Stimulated activated CD8-positive, alpha-beta memory T cell treated with anti-CD3 and anti-CD28 coated beads, Interleukin-7, amount 100 ng/mL, for 24 hours (primary cell): ENCODE data around the gene NNT.
"Not testable (repeated sequence)": the region's sequence is repeated elsewhere in the genome, so short reads cannot be mapped to it uniquely, and the experiment has no call there.

Experiments used
- DNase-seq: peaks from one replicate; pipeline ENCODE4 v3.0.0-alpha.2; 2020; ENCODE audit warnings: low read depth

The NNT gene

DNA sequence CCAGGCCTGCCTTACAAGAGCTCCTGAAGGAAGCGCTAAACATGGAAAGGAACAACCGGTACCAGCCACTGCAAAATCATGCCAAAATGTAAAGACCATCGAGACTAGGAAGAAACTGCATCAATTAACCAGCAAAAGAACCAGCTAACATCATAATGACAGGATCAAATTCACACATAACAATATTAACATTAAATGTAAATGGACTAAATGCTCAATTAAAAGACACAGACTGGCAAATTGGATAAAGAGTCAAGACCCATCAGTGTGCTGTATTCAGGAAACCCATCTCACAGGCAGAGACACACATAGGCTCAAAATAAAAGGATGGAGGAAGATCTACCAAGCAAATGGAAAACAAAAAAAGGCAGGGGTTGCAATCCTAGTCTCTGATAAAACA lies 116.8 kb downstream of the NNT start:
- not testable (repeated sequence) for DNase-seq

DNA sequence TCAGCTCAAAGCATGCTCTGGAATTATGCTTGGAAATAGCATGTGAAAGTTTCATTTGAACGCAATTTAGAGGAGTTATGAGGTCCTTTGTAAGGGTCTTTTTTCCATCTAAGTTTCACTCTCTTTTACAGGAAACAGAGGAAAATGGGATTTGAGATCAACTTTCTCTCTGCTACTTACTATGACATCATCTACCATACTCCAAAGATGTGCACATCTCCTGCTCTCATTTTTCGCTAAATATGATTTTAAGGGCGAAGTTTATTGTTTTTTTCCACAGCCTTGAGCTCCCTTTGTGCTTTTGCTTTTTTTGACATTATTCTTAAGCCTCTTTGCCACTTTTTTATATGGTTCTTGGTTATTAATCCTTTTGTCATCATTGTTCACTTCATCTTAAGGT lies 125.6 kb downstream of the NNT start:
- no peak for DNase-seq

DNA sequence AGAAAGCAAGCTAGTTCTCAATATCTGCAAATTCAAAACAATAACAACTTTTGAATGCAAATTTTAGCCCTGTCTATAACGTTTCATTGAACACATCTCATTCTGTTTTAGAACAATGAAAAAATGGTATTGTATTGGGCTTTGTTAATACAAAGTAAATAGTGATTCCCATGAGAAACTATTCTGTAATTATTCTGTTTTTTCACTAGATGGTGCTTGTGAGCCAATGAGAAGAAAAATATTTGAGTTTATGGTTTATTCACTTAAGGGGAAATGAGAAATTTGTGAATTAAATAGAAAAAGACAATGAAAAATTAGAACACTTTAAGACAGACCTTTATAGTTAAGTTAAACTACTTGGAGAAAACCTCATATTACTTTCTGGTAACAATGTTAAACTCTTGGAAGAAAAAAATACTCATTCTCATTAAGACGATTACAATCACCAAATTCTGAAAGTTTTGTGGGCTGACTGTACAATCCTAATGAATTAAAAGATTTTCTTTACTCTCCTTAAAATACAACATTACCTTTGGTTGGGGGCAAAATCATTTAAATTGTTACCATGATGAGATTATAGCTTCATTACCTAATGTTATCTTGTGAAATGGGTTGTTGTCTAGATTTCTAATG lies 127.0 kb downstream of the NNT start:
- no peak for DNase-seq

DNA sequence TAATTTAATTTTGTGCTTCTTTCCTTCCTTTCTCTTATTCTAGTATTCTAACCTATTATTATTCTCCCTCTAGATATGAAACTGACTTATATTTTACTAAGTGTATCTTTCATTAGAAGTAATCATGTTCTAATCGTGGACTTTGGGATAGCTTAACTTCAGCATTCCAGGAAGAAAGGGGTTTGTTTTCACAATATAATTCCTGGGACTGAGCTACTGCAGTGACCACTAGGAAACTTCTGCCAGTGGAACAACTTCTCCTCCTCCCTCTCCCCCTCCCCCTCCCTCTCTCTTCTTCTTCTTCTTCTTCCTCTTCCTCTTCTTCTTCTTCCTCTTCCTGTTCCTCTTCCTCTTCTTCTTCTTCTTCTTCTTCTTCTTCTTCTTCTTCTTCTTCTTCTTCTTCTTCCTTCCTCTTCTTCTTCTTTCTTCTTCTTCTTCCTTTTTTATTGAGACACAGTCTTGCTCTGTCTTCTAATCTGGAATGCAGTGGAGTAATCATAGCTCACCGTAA lies 127.9 kb downstream of the NNT start:
- DNase-seq: no peak

DNA sequence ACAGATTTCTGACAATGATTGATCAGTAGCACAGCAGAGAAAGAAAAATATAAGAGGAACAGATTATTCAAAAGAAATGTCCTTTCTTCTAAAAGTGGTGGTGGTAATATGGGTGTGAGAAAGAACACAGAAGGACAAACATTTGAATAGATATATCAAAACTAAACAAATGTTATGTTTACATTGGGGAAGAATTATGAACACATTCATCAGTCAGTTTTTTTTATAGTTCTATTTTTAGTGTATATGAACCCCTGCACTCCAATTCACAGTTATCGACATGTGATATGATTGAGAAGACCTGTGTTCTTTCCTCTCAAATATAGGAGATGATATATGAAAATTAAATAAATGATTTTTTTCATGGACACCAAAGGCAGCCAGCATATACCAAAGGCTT lies 128.6 kb downstream of the NNT start:
- no peak for DNase-seq

DNA sequence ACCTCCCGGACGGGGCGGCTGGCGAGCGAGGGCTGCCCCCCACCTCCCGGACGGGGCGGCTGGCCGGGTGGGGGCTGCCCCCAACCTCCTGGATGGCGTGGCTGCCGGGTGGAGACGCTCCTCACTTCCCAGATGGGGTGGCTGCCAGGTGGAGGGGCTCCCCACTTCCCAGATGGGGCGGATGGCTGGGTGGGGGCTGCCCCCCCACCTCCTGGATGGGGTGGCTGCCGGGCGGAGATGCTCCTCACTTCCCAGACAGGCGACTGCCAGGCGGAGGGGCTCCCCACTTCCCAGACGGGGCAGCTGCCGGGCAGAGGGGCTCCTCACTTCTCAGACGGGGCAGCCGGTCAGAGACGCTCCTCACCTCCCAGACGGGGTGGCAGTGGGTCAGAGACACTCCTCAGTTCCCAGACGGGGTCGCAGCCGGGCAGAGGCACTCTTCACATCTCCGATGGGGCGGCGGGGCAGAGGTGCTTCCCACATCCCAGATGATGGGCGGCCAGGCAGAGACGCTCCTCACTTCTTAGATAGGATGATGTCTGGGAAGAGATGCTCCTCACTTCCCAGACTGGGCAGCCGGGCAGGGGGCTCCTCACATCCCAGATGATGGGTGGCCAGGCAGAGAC lies 143.1 kb downstream of the NNT start:
- not testable (repeated sequence) for DNase-seq

DNA sequence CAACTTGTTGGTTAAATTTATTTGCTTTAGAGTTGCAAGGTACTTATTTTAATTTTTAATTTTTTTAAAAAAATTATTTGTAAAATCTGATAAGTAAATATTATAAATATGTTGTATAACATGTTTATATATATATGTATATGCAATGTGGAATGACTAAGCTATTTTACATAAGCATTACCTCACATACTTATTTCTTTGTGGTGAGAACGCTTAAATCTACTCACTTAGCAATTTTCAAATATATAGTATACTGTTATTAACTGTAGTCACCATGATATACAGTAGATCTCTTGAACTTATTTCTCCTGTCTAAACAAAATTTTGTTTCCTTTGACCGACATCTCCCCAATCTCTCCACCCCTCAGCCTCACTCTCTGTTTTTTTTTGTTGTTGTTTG lies 147.8 kb downstream of the NNT start:
- DNase-seq: no peak

DNA sequence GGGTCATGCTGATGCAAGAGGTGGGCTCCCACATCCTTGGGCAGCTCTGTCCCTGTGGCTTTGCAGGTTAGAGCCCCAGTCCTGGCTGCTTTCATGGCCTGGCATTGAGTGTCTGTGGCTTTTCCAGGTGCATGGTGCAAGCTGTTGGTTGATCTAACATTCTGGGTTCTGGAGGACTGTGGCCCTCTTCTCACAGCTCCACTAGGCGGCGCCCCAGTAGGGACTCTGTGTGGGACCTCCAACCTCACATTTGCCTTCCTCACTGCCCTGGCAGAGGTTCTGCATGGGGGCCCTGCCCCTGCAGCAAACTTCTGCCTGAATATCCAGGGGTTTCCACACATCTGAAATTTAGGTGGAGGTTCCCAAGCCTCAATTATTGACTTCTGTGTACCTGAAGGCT lies 150.1 kb downstream of the NNT start:
- DNase-seq: no peak
